BJ (cell line): ENCODE results near the gene TRAF3IP1. TPM values are rescaled to one million over a fixed set of nuclear protein-coding genes. Genes with fewer than 3 reads are reported as not detected.

Experiments used
- CTCF ChIA-PET: fragments of 350-600 bp; formaldehyde crosslinking; extraction: SDS; loops from one replicate; lab custom pipeline; 2021; ENCODE audit warnings: antibody characterized with exemption, inconsistent platforms; lab: Yijun Ruan, JAX
- POLR2A ChIA-PET: fragments of 300-600 bp; sonication (Branson Sonifier 250); formaldehyde crosslinking; extraction: SDS; loops from one replicate; lab custom pipeline; 2021; ENCODE audit warnings: antibody characterized with exemption; lab: Charles Lee
- DNase-seq: peaks from one replicate; pipeline ENCODE4 v3.0.0-alpha.2; 2011; ENCODE audit warnings: low read depth
- H3K27me3 ChIP-seq: 2 replicates; pipeline ENCODE4 v1.6.0; 2011; ENCODE audit warnings: low read length; ENCODE audit not compliant: control insufficient read depth, insufficient read depth
- H3K36me3 ChIP-seq: 2 replicates; pipeline ENCODE4 v1.5.1; 2011; ENCODE audit warnings: low read length; ENCODE audit not compliant: control insufficient read depth, insufficient read depth
- H3K4me3 ChIP-seq: 2 replicates; pipeline ENCODE4 v1.5.1; 2011; ENCODE audit warnings: low read depth, mild to moderate bottlenecking, control low read depth, low read length
- polyA plus RNA-seq: library from polyadenylated mRNA; depleted of rRNA; stranded (reverse); fragments of >200 nt; gene quantifications from 2 replicates; pipeline ENCODE4 v1.2.3, GENCODE V29; 2011
- TF ChIP-seq, protein P1 (sequence below): IDR thresholded peaks from 2 replicates; pipeline ENCODE4 v1.5.1; 2011; ENCODE audit warnings: low read depth, mild to moderate bottlenecking, control low read depth, inconsistent platforms, low read length, moderate library complexity; ENCODE audit not compliant: insufficient read depth

TRAF3IP1 gene
- polyA plus RNA-seq, 1 experiment, result 5.8 TPM

- ChIA-PET POLR2A (no interaction called here), CTCF (interaction anchor here (3.3 kb wide), 1 partner anchor 16 kb away, joined by 22 read pairs; no protein-coding TSS in a partner anchor)
- Histone ChIP-seq H3K4me3 (no peak overlapping the region), H3K36me3 (peaks cover 7% of the 10 kb centered on the region), H3K27me3 (no peaks in the 10 kb centered on the region)
- TF ChIP-seq, protein P1, sequence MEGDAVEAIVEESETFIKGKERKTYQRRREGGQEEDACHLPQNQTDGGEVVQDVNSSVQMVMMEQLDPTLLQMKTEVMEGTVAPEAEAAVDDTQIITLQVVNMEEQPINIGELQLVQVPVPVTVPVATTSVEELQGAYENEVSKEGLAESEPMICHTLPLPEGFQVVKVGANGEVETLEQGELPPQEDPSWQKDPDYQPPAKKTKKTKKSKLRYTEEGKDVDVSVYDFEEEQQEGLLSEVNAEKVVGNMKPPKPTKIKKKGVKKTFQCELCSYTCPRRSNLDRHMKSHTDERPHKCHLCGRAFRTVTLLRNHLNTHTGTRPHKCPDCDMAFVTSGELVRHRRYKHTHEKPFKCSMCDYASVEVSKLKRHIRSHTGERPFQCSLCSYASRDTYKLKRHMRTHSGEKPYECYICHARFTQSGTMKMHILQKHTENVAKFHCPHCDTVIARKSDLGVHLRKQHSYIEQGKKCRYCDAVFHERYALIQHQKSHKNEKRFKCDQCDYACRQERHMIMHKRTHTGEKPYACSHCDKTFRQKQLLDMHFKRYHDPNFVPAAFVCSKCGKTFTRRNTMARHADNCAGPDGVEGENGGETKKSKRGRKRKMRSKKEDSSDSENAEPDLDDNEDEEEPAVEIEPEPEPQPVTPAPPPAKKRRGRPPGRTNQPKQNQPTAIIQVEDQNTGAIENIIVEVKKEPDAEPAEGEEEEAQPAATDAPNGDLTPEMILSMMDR, result no peak
- DNase-seq, result no peak
Observed at GRCh38 chr2:238280083-238280825, 40.1 kb upstream of the TRAF3IP1 start.

- POLR2A ChIA-PET, result no interaction called here
- H3K27me3 ChIP-seq, result no peaks in the 10 kb centered on the region
- H3K36me3 ChIP-seq, result peaks cover 2% of the 10 kb centered on the region; the same call in 1 of the 2 replicates
- DNase-seq, result no peak
- TF ChIP-seq, protein P1, result no peak
- CTCF ChIA-PET, result no interaction called here
- no peak overlapping the region for H3K4me3 ChIP-seq
Observed at GRCh38 chr2:238281826-238282480, 38.4 kb upstream of the TRAF3IP1 start.

DNA sequence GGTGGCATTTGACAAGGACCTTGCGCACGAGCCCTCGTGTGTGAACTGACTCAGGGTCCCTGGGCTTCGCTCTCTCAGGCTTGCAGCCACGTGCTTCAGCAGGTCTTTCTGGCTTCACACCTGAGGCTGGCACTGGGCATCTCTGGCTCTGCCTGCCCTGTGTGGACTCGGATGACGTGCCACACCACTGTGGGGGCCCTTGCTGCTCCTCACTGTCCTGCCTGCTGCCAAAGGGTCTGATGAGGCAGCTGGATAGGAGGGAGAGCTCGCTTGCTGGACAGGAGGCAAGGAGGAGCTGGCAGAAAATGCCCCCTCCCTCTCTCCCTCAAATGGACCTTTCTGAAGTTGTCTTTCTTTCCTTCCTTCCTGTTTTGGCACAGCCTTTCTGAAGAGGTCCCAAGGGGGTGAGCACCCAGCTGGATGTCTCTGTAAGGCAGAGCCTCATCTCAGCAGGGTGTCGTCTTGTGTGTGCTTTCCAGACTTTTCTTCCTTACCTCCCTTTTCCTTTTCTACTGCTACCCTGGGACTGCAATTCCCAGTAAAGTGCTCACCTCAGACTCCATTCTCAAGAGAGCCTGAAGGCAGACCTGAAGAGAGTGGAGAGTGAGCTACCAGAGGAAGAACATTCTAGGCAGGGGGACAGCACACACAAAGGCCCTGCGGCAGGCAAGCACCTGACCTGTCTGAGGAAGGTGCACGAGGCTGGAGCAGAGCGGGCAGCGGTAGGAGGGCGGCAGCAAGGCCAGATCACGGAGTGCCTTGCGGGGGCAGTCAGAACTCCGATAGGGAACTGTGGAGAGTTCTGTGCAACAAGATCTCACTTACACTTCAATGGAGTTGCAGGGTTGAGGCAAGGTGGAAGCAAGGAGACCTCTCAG is 37.2 kb upstream of the TRAF3IP1 start:
- TF ChIP-seq, protein P1, result no peak

GRCh38 chr2:238284802-238285515 is 35.4 kb upstream of the TRAF3IP1 start:
- TF ChIP-seq, protein P1, result no peak
- H3K27me3 ChIP-seq, result no peaks in the 10 kb centered on the region
- no peak for DNase-seq
- no peak overlapping the region for H3K4me3 ChIP-seq
- POLR2A ChIA-PET, result no interaction called here
- CTCF ChIA-PET, result interaction anchor here (1.2 to 1.6 kb wide), 2 partner anchors 22 to 73 kb away, joined by 3 to 7 read pairs; no protein-coding TSS in a partner anchor
- H3K36me3 ChIP-seq, result no peaks in the 10 kb centered on the region

More for the DNA sequence above, 37.2 kb upstream of the TRAF3IP1 start:
- ChIA-PET CTCF (interaction anchor here (1.7 kb wide), 1 partner anchor 19 kb away, joined by 6 read pairs; no protein-coding TSS in a partner anchor), POLR2A (no interaction called here)
- Histone ChIP-seq H3K4me3 (no peak overlapping the region), H3K27me3 (no peaks in the 10 kb centered on the region), H3K36me3 (peaks cover 2% of the 10 kb centered on the region; the same call in 1 of the 2 replicates)
- DNase-seq, result no peak
